GM18868 (cell line): Measurements from ENCODE around the gene ZC3H13.

ENCODE experiments used
- ATAC-seq: cut with Tn5 transposase; IDR thresholded peaks from one replicate; pipeline ENCODE4 v1.9.1; 2021; ENCODE audit warnings: mild to moderate bottlenecking, moderate library complexity; ENCODE audit not compliant: unreplicated experiment

Gene ZC3H13

DNA sequence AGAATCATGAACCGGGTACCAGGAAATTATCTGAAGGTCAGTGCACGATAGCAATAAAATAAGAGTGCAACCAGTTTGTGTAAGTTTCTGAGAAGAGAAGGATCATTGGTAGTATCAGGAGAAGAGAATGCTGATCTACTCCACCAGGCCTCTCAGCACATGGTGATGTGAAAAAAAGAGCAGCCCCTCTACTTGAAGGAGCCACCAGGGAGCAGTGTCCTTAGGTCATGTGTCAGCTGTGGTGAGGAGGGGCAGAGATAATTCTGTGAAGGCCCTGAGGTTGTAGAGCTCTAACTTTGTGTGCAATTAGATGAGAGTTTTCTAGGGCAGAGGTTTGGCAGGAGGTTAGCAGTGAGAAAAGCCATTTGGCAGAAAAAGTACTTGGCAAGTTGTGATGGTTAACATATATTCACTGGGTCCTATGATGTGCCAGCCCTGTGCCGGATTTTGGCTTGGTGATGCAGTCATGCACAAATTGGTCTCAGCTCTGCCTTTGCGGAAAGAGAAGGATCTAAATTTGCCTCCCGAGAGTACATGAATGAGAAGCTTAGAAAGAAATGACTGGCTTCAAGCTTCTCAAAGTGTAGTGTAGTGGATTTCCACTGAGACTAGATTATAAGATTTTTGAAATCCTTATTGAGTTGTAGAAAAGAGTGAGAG is 19.2 kb upstream of the ZC3H13 start:
- ATAC-seq, result peak; percentile 95

DNA sequence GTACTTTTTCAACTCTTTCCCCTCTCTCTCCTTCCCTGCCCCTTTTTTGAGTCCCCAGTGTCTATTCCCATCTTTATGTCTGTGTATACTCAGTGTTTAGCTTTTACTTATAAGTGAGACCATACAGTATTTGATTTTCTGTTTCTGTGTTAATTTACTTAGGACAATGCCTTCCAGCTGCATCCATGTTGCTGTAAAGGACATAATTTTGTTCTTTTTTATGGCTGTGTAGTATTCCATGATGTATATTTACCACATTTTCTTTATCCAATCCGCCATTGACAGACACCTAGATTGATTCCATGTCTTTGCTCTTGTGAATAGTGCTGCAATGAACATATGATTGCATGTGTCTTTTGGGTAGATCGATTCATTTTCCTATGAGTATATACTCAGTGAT is 10.7 kb upstream of the ZC3H13 start:
- ATAC-seq, result no peak

DNA sequence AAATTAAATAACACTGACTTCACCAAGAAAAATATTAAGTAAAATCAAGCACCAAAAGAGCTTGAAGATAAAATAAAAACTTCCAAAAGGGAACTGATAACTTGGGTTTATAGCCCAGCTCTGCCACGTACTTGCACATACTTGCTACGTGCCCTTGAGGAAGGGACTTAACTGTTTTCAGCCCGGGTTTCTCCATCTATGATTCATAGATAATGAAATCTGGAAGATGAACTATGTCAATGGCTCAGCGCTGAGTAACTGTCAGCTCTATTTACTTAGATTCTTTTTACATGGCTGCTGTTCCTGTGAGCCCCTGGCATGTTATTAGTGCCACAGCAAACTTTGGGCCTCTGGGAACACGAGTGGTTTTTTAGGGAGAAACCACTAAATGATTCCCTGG is 9.6 kb upstream of the ZC3H13 start:
- no peak for ATAC-seq

DNA sequence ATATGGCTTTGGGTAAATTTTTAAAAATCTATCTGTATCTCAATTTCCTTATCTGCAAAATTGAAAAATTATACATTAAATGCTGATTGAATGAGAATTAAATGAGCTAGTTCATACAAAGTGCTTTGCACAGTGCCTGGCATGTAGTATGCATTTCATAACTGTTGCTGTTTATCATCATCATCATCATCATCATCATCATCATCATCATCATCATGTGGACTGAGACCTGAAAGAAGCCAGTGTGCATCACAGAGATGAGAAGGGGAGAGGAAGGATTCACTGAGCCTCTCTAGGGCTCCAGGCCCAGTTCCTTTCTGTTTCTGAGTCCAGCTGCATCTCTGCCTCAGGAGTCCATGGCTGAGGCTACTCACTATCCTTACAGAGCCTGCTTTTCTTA is 6.9 kb upstream of the ZC3H13 start:
- ATAC-seq, result no peak

DNA sequence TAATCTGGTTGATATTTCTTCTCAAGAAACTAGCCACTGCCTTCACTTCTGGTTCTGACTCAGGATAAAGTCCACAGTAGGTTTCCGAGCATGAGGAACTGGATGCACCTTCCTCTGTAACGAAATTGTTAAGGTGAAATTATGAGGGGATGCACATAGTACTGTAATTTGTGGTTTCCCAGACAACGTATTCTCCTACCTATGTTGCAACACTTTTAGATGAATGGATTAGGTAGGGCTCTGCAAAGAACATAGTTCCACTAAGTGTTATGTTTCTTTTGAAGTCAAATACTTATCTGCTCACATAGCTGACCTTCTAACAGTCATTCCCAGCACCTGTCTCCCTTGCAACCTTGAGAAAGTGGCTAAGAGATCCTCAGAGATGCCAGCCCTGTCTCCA is 5.7 kb upstream of the ZC3H13 start:
- peak; percentile 56 for ATAC-seq

DNA sequence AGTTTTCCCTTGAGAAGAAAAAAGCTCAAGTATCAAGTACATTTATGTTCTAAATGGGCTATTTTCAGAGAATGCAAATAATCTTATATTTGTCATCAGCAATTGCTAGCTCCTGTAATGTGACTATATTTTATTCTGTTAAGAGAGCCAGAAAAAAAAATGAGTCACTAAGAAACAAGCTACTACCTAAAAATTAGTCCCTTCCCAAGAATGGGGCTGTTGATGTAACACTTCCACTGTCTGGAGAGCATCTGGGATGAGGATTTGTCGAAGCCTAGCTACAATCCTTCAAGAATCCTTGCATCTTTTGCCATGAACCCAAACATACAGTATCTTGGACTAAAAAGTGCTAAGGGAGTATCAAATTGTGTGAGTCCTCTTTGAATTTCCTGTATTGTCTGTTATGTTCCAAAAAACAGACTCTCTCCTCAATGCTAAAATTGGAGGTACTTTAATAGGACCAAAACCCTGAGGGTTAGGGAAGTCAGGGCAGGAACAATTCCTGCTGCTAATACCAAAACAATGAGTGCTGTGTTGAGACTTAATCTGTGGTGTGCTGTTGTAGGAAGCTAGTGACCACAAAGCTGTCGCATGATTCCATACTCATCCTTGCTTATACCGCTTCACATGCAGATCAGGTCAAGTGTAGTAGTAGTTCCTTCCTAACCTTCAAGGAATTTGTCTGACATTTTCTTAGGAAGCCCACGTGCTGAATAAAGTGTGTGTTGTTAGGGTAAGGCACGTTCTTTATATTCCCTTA is 4.9 kb upstream of the ZC3H13 start:
- no peak for ATAC-seq

DNA sequence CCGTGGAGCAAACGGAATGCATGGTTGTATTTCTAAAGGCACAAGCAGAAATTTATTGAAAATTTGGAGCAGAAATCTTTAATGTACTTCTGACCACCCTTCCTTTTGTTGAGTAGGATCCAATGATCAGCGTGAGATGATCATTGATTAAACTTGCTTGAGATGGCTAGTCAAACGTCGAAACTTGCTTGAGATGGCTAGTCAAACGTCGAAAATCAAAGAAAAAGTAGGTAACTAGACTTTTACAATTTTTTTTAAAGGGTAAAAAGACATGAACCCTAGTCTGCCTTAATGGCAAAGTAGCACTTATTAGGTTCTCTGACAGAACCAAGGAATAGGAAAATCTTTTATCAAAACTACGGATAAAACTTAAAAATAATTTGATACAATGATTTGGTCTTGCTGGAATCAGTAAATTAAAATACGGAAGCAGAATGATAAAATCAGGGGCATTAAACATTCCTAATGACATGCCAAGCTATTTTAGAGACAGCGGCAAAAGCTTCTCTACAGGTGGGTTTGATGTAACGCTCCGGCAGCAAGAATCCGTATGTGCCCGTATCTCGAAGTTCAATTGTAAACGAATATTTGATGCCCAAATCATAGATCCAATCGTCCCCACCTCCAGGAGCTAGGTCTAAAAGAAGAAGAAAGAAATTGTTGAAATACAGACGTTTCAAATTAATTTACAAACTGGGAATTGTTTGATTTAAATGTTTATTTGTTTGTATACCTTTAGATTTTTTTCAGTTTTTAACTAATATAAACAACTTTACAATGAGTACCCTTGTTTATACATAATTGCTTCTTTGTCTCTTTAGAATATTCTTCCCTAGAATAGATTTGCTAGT is 841 bp upstream of the ZC3H13 start:
- ATAC-seq, result no peak

DNA sequence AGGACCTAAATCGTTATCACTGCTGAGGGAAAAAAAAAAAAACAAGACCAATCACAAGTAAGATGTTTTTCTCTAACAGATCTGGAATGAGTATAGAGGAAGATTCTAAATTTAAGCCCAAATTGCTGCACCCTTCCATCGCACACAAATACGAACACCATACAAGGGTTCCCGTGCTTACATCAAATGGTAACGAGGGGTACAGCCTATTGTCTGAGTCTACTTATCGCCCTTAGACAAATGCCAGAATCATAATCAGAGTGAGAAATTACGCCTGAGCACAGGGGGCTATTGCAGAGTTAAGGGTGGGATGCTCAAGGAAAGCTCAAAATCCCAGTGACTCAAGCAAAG is 603 bp downstream of the ZC3H13 start:
- ATAC-seq, result no peak

DNA sequence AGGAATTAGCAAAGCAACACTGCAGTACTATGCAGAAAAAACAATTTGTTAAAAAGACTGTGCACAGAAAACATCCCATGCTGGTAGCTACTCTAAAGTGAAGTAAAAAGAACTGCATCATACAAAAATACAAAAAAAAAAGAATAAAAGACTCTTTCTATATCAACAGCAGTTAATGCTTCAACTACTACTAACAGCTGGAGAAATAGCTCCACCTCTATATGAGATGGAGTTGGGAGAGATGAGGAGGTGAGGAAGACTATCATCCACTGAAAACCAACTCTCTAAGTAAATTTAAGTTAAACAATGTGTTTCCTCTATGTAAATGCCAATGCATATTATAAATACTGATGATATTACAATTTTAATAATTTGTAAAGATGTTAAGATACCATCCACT is 1.8 kb downstream of the ZC3H13 start:
- no peak for ATAC-seq

DNA sequence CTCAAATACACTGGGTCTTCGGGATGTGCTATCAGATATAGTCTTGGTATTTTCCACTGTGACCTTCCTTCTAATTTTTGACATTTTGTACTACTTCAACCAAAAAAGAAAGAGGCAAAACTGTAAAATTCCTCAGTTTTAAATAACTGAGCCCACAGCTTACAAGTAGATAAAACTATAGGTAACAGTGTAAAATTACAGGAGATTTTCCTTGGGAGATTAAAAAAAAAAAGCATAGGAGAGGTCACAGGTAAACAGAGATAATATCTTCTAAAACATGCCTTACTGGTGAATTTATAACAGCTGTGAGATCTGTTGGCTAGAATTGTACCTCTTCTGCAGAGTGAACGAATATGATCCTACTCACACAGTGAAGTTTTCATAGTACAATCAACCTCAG is 7.1 kb downstream of the ZC3H13 start:
- ATAC-seq, result no peak

DNA sequence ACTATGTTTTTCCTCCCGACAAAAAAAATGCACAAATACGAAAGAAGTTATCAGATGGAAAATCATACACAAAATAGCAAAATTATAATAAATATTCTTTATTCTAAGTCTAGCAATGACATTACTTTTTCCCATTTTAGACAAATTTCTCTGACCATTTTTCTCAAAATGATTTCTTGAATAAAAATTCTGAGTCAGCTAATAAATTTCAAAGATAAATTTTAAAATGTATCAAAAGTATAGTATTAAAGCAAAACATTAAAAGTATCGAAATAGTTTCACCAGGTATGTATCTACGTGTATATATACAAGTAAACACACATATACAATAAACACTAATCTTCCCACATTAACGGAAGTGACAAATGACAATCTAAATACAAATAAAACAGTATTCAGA is 8.9 kb downstream of the ZC3H13 start:
- ATAC-seq, result no peak

DNA sequence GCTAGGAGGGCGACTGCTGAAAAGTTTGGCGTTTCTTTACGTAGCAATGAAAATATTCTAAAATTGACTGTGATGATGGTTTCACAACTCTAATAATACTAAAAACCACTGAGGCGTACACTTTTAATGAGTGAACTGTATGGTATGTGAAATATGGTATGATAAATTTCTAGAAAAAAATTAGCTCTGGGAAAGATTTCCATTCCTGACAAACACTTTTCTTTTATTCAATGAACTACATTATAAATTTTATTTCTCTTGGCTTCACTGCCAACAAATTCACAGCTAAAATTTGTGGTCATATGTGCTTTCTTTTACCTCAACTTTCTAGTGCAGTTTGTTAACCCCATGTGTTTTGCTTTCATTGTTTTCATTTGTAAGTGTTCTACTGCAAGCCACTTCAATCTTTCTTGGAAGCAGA is 11.1 kb downstream of the ZC3H13 start:
- ATAC-seq, result peak; percentile 67

DNA sequence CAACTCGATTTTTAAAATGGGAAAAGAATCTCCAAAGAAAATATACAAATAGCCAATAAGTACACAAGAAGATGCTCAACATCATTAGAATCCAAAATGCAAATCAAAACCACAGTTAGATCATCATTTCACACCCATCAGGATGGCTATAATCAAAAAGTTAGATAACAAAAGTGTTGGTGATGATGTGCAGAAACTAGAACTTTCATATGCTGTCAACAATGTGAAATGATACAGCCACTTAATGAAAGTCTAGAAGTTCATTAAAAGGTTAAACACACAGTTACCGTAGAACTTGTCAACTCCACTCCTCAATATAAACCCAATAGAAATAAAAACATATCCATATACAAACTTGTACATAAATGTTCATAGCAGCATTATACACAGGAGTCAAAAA is 11.8 kb downstream of the ZC3H13 start:
- no peak for ATAC-seq

DNA sequence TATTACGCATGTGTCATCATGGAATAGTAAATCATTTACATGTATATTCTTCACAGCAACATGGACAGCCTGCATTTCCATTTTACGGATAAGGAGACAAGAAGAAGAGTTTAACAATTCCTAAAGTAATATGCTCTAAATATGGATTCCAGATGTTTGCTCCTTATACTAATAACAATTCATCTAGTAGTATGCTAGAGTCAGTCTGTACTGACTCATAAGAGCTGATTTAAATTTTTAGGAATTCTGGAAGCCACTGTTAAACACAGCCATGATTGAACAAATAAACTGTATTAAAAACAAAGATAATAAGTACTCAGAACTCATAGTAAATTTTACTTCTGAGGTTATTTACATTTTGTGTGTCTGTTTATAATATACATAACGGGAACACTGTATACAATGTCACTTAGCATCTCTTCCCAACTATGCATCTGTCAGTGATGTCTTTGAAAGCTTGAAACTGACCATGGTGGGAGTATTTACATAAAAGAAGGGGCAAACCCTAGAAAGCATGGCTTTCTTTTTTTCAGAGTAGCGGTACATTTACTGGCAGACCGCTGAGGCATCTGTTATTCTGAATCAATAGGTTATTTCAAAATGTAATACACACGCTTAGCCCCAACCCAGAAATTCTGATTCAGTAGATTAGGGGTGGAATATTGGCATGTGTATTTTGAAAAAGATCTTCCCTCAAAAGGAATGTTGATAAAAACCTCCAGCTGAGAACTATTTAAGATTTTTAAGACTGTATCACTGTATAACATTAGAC is 12.9 kb downstream of the ZC3H13 start:
- ATAC-seq, result no peak

DNA sequence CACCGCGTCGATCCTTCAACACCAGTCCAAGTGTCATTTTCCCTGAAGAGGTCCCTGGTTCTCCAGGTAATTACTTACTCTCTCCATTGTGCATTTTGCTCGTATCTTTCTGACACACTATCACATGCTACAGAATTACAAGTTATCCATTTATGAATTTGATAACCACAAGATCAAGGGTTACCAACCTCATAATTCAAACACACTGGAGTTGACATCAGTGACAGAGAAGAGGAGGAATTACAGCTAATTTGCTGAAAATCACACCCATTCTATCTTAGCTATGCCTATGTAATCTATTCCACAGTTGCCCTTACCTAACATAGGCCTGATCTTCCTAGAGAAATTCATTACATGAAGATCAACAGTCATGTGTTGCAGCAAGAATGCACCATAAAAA is 14.2 kb downstream of the ZC3H13 start:
- no peak for ATAC-seq

DNA sequence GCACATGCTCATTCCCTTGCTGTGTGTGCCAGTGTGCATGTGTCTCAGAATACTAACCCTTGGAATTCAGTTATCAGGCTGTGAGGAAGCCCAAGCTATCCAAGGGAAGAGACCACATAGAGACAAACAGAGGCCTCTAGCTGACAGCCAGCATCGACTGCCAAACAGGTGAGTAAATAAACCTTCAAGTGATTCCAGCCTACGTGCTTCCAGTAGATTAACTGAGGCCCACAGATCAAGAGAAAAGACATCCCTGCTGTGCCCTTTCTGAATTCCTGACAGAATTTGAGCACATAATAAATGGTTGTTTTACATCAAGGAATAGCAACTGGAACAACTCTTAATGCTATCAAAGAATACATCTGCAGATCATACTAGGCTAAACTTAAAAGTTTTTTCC is 17.5 kb downstream of the ZC3H13 start:
- ATAC-seq, result no peak

DNA sequence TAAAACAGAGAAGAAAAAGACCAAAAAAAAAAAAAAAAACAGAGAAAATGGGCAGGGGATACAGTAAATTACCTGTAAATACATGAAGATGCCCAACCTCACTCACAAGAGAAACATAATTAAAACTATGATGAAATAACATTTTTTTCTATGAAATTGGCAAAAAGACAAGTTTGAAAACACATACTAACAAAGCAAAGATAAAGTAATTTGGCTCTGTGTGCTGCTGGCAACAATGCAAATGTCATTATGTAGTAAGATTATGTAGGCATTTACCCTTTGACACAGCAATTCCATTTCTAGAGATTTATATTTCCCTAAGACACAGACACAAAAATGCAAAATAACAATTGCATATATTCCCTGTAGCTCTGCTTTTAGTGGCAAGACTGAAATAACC is 20.2 kb downstream of the ZC3H13 start:
- ATAC-seq, result no peak

DNA sequence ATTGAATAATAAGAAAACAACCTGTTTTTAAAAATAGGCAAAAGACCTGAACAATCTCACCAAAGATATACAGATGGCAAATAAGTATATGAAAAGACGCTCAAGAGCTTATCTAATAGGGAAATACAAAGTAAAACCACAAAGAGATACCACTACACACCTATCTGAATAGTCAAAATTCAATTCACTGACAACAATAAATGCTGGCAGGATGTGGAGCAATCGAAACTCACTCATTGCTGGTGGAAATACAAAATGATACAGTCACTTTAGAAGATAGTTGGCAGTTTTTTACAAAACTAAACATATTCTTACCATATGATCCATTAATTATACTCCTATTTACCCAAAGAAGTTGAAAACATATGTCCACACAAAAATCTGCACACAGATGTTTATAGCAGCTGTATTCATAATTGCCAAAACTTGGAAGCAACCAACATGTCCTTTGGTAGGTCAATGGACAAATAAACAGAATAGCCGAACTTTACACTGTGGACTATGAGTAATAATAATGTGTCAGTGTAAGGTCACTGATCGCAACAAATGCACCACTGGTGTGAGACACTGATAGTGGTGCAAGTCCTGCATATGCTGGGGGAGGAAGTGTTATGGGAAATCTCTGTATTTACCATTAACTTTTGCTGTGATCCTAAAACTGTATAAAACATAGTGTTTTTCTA is 20.8 kb downstream of the ZC3H13 start:
- ATAC-seq, result no peak

DNA sequence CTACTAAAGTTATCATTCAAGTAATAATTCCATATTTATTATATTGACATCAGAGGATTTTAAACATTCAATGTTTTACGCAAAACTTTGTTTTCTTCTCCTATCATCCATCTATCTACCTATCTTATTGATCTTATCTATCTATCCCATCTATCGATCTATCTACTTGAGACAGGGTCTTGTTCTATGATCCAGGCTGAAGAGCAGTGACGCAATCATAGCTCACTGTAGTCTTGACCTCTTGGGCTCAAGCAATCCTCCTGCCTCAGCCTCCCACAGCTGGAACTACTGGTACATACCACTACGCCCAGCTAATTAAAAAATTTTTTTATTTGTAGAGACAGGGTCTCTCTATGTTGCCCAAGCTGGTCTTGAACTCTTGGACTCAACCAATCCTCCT is 27.4 kb downstream of the ZC3H13 start:
- no peak for ATAC-seq

DNA sequence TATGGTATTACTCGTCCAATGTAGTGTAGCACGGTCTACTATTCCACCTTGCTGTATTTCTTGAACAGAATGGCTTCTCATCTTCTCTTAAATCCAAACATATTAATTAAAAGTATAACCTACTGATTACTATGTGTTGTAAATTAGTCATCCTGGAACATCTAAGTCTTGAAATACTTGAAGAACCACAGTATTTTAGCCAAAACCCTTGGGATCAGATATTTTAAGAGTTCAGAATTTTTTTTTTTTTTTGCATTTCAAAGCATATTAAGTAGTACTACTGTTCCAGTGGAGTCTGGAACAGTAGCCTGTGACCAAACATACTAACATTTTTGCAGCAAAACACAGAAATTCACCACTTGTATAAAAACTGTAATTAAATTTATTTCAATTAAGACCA is 30.1 kb downstream of the ZC3H13 start:
- ATAC-seq, result no peak

DNA sequence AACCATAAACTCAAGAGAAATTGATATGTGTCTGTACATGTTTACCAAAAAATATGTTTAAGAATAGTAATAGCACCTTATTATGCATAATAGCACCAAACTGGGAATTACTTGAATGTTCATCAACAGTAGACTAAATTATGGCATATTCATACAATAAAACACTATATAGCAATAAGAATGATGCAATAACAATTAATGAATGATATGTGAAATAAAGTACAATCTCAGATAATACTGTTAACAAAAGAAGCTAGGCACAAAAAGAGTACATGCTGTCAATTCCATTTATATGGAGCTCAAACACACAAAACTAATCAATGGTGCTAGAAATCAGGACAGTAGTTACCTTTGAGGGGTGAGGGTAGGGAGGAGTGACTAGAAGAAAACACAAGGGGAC is 36.3 kb downstream of the ZC3H13 start:
- no peak for ATAC-seq
